Pancreas (tissue), 10 donors: ENCODE data around the gene PLD6. TPM values are rescaled to one million over a fixed set of nuclear protein-coding genes. Genes with fewer than 3 reads are reported as not detected.
A peak's percentile ranks its signal among the peaks of the same experiment; 100 is the strongest.
"Not testable (repeated sequence)": the region's sequence is repeated elsewhere in the genome, so short reads cannot be mapped to it uniquely, and the experiment has no call there.

Experiments used
- ATAC-seq, 4 donors: fragments of 200-7000 bp; cut with Tn5 transposase; one replicate each; pipeline versions ENCODE4 v1.8.0 to v1.9.1; 2020; ENCODE audit warnings: mild to moderate bottlenecking in 4 of 4, moderate library complexity in 4 of 4
- DNase-seq, 6 donors: peaks; one replicate each; pipeline ENCODE4 v3.0.0-alpha.2; 2020
- FAIRE-seq: peaks from 2 replicates; lab custom pipeline; 2012; peaks lifted over from hg19 to GRCh38; lab: Jason Lieb, UNC
- H3K27ac ChIP-seq, 4 donors: fragments of 200-600 bp; sonication (generic); 1 replicate in 3 of 4; 2 replicates in 1 of 4; pipeline versions ENCODE4 v1.5.0 to v1.8.0; 2020
- H3K27me3 ChIP-seq, 4 donors: fragments of 200-600 bp; one replicate each; pipeline ENCODE4 v1.8.0; 2021
- H3K36me3 ChIP-seq, 3 donors: fragments of 200-600 bp; sonication (generic) in 1 of 3; one replicate each; pipeline versions ENCODE4 v1.5.0 to v1.8.0; 2020 to 2021
- H3K4me1 ChIP-seq, 3 donors: fragments of 200-600 bp; one replicate each; pipeline ENCODE4 v1.8.0; 2021
- H3K4me3 ChIP-seq, 4 donors: fragments of 200-600 bp; sonication (generic) in 2 of 4; one replicate each; pipeline versions ENCODE4 v1.5.0 to v1.8.0; 2020 to 2021
- H3K9me3 ChIP-seq, 4 donors: fragments of 200-600 bp; one replicate each; pipeline ENCODE4 v1.8.0; 2021
- CTCF ChIP-seq, 4 donors: fragments of 200-600 bp; sonication (generic) in 3 of 4; IDR thresholded peaks; one replicate each; pipeline versions ENCODE4 v1.5.0 to v1.8.0; 2021; ENCODE audit warnings: antibody characterized with exemption in 4 of 4
- WGBS, 2 donors: extraction: QIAGEN DNeasy Blood & Tissue Kit; methylation state at CpG; one replicate each; pipeline ENCODE4 v1.1.7; 2013; 5-methylcytosine and 5-hydroxymethylcytosine counted together
- intact Hi-C, 3 donors: fragments of 100-400 bp; cut with DNase I; formaldehyde crosslinking; loops; one replicate each; pipeline versions ENCODE4 v1.11.1 to v1.14.2; 2022
- polyA plus RNA-seq, 2 donors: library from polyadenylated mRNA; stranded (reverse); fragments of 200-250 nt; gene quantifications; one replicate each; pipeline ENCODE4 v1.2.3, GENCODE V29; 2013
- total RNA-seq, 6 donors: library from RNA; stranded (reverse); fragmentation: NEBNext Ultra II Directional in 4 of 6; extraction: Animal tissue kit (Norgen Biotek cat#: 25700) in 4 of 6; gene quantifications; one replicate each; pipeline versions ENCODE4 v1.2.1 to v1.2.4, GENCODE V29; 2021 to 2023
- donor health status: healthy with polysubstance abuse.
- donor health status: DM: no; HTN: no; CAD: no; lungs with moderate emphysema.
- donor health status: DM: no; HTN: no; CAD: no.
- donor health status: control.
- donor health status: control.
- donor health status: Bipolar disorder and iron deficiency.
- donor health status: DM: yes; HTN: yes; CAD: no.
- donor health status: DM: no; HTN: no; CAD: no.
- donor health status: DM: no; HTN: no; CAD: no.
- donor health status: DM: yes; HTN: yes; CAD: no.

PLD6 gene
- total and polyA plus RNA-seq, 8 donors, result 1.5 to 3.4 (median 2.4) TPM

GRCh38 chr17:17189559-17189958 is 16.6 kb downstream of the PLD6 start:
- Histone ChIP-seq H3K4me3 (no peak overlapping the region), H3K9me3 (no peaks in the 10 kb centered on the region), H3K27ac (no peak overlapping the region), H3K27me3 (no peaks in the 10 kb centered on the region), H3K36me3 (peaks cover 0 to 1% (median 0%) of the 10 kb centered on the region in 3 donors), H3K4me1 (peaks cover 0 to 10% (median 3%) of the 10 kb centered on the region in 3 donors)
- DNase-seq (no peak), FAIRE-seq (no peak), ATAC-seq (no peak)
- 65 to 71% methylated on average over 4 of the region's 4 CpGs for WGBS, 2 donors
- TF ChIP-seq CTCF (IDR thresholded peaks at IDR 0.05), result no peak
- intact Hi-C loops, result no loop called here

- H3K27me3 ChIP-seq, result no peaks in the 10 kb centered on the region
- no peak overlapping the region for H3K4me3 ChIP-seq
- no peaks in the 10 kb centered on the region for H3K9me3 ChIP-seq
- TF ChIP-seq CTCF (IDR thresholded peaks at IDR 0.05), result no peak
- peaks cover 0 to 10% (median 0%) of the 10 kb centered on the region in 3 donors for H3K36me3 ChIP-seq
- WGBS, 2 donors, result 92 to 94% methylated on average over 4 of the region's 4 CpGs
- intact Hi-C loops, result no loop called here
- H3K4me1 ChIP-seq, result peaks cover 0 to 10% (median 3%) of the 10 kb centered on the region in 3 donors
- H3K27ac ChIP-seq, result no peak overlapping the region
- ATAC-seq, result no peak
- no peak for DNase-seq
- FAIRE-seq, result no peak
These were observed 17.5 kb downstream of the PLD6 start for GRCh38 chr17:17188586-17188985.

- Histone ChIP-seq H3K27ac (peak overlapping the region in 3 of 4 donors; percentile 16 to 55 (median 51)), H3K27me3 (no peaks in the 10 kb centered on the region), H3K9me3 (no peaks in the 10 kb centered on the region), H3K4me1 (peaks cover 0 to 10% (median 3%) of the 10 kb centered on the region in 3 donors), H3K4me3 (no peak overlapping the region), H3K36me3 (peaks cover 0 to 21% (median 0%) of the 10 kb centered on the region in 3 donors)
- WGBS, 2 donors, result 58 to 59% methylated on average over 14 of the region's 14 CpGs
- FAIRE-seq (no peak), DNase-seq (no peak), ATAC-seq (peak in 2 of 4 donors; percentile 14 to 28)
- intact Hi-C loops, result no loop called here
- TF ChIP-seq CTCF (IDR thresholded peaks at IDR 0.05), result no peak
These were observed 19.3 kb downstream of the PLD6 start for GRCh38 chr17:17186551-17187505.

- Histone ChIP-seq H3K4me3 (no peak overlapping the region), H3K4me1 (peaks cover 0 to 10% (median 3%) of the 10 kb centered on the region in 3 donors), H3K27me3 (no peaks in the 10 kb centered on the region), H3K36me3 (peaks cover 0 to 26% (median under 1%) of the 10 kb centered on the region in 3 donors), H3K27ac (peak overlapping the region in 3 of 4 donors; percentile 16 to 55 (median 51)), H3K9me3 (no peaks in the 10 kb centered on the region)
- TF ChIP-seq CTCF (IDR thresholded peaks at IDR 0.05), result no peak
- intact Hi-C loops, result no loop called here
- DNase-seq, result peak in 1 of 6 donors; percentile 34
- 32 to 36% methylated on average over 3 of the region's 3 CpGs for WGBS, 2 donors
- ATAC-seq, result peak; percentile 44 to 82 (median 64)
- no peak for FAIRE-seq
These were observed 20.1 kb downstream of the PLD6 start for GRCh38 chr17:17186051-17186450.

GRCh38 chr17:17184985-17185757 is 21.0 kb downstream of the PLD6 start:
- ATAC-seq, H3K4me1 ChIP-seq, H3K27me3 ChIP-seq, H3K9me3 ChIP-seq, DNase-seq, H3K27ac ChIP-seq, intact Hi-C loops, FAIRE-seq, H3K4me3 ChIP-seq: not testable (repeated sequence)
- 82 to 83% methylated on average over 13 of the region's 13 CpGs for WGBS, 2 donors
- peaks cover 0 to 33% (median 9%) of the 10 kb centered on the region in 3 donors for H3K36me3 ChIP-seq
